ENCODE measurements around the gene NAV2.

- no peak for TF ChIP-seq CTCF (IDR thresholded peaks at IDR 0.05)
- no peak for TF ChIP-seq POLR2A (IDR thresholded peaks at IDR 0.05)
Measured at GRCh38 chr11:19947537-19948114, 235.0 kb downstream of the NAV2 start.

Measured in body of pancreas (tissue), 4 donors.